Panc1 (cell line): ENCODE measurements around the gene ZFP1. TPM values are rescaled to one million over a fixed set of nuclear protein-coding genes. Genes with fewer than 3 reads are reported as not detected.

Source experiments
- ATAC-seq: fragments of 200-7000 bp; cut with Tn5 transposase; 2 replicates; pipeline ENCODE4 v1.9.1; 2020; ENCODE audit warnings: mild to moderate bottlenecking, moderate library complexity
- BruUV-seq: library from RNA; stranded (reverse); fragments of 400-500 nt; replicated peaks from 2 replicates; lab custom pipeline; 2021; lab: Mats Ljungman, UMichigan
- CTCF ChIA-PET: fragments of 300-600 bp; sonication (Branson Sonifier 250); formaldehyde crosslinking; loops from one replicate; lab custom pipeline; 2022; ENCODE audit warnings: antibody characterized with exemption; lab: Charles Lee
- POLR2A ChIA-PET: fragments of 300-600 bp; sonication (Branson Sonifier 250); formaldehyde crosslinking; loops from one replicate; lab custom pipeline; 2022; ENCODE audit warnings: antibody characterized with exemption; lab: Charles Lee
- DNase-seq: peaks from one replicate; pipeline ENCODE4 v3.0.0-alpha.2; 2010; ENCODE audit warnings: low read depth, low spot score
- H3K27ac ChIP-seq: 2 replicates; pipeline ENCODE4 v1.5.1; 2011; ENCODE audit warnings: mild to moderate bottlenecking, low read length, inconsistent platforms
- H3K27me3 ChIP-seq: fragments of 200-500 bp; sonication (Bioruptor generic); 2 replicates; pipeline ENCODE4 v1.6.0; 2014; ENCODE audit warnings: low read length, inconsistent platforms; ENCODE audit not compliant: control insufficient read depth, insufficient read depth
- H3K36me3 ChIP-seq: fragments of 200-500 bp; sonication (Bioruptor generic); 2 replicates; pipeline ENCODE4 v1.5.1; 2014; ENCODE audit warnings: inconsistent platforms, mild to moderate bottlenecking, low read length, moderate library complexity; ENCODE audit not compliant: control insufficient read depth, insufficient read depth
- H3K4me1 ChIP-seq: 2 replicates; pipeline ENCODE4 v1.5.1; 2011; ENCODE audit warnings: inconsistent platforms, mild to moderate bottlenecking, low read length, moderate library complexity; ENCODE audit not compliant: control insufficient read depth, insufficient read depth
- H3K4me3 ChIP-seq, 2 experiments: 2 replicates each; pipeline ENCODE4 v1.5.1; 2011 to 2012; ENCODE audit warnings: low read depth in 2 of 2, low read length in 2 of 2, mild to moderate bottlenecking in 2 of 2, inconsistent platforms in 1 of 2, moderate library complexity in 1 of 2
- H3K9me3 ChIP-seq: fragments of 200-500 bp; sonication (Bioruptor generic); 2 replicates; pipeline ENCODE4 v1.5.1; 2014; ENCODE audit warnings: low read depth, mild to moderate bottlenecking, inconsistent platforms, low read length, moderate library complexity; ENCODE audit not compliant: control insufficient read depth, insufficient read depth
- CTCF ChIP-seq: fragments of 450-650 bp; IDR thresholded peaks from 2 replicates; pipeline ENCODE4 v1.5.1; 2017; ENCODE audit warnings: mild to moderate bottlenecking
- POLR2AphosphoS5 ChIP-seq: IDR thresholded peaks from 2 replicates; pipeline ENCODE4 v1.6.1; 2012; ENCODE audit warnings: mild to moderate bottlenecking, low read depth, low read length, moderate library complexity
- REST ChIP-seq, 2 experiments: IDR thresholded peaks; 2 replicates each; pipeline ENCODE4 v1.6.1; 2011 to 2012; ENCODE audit warnings: low read depth in 2 of 2, control low read depth in 1 of 2, low read length in 1 of 2, mild to moderate bottlenecking in 1 of 2, moderate library complexity in 1 of 2; ENCODE audit not compliant: insufficient read depth in 1 of 2
- SIN3A ChIP-seq: IDR thresholded peaks from 2 replicates; pipeline ENCODE4 v1.6.1; 2012; ENCODE audit warnings: low read depth, mild to moderate bottlenecking, low read length, moderate library complexity, borderline replicate concordance; ENCODE audit not compliant: insufficient read depth
- TCF7L2 ChIP-seq: IDR thresholded peaks from 2 replicates; pipeline ENCODE4 v1.6.1; 2011; ENCODE audit warnings: mild to moderate bottlenecking, low read depth, low read length, inconsistent platforms
- in situ Hi-C: cut with HindIII; loops from 2 replicates; pipeline ENCODE4 v1.10.0; 2016; ENCODE audit warnings: low sequenced_read_pairs, low pct_unique_long_range_greater_than_20kb
- intact Hi-C: fragments of 100-400 bp; cut with micrococcal nuclease; formaldehyde crosslinking; loops from one replicate; pipeline ENCODE4 v1.10.0; 2022; ENCODE audit not compliant: unreplicated experiment
- total RNA-seq: library from RNA; stranded (reverse); gene quantifications from one replicate; pipeline ENCODE4 v1.2.1, GENCODE V29; 2021; ENCODE audit not compliant: unreplicated experiment

ZFP1 gene
- total RNA-seq, 1 experiment from 2014 or later: 10.0 TPM

GRCh38 chr16:75118943-75119539, 29.3 kb upstream of the ZFP1 start:
- no peaks in the 10 kb centered on the region for H3K27me3 ChIP-seq
- ATAC-seq (no peak), DNase-seq (no peak)
- intact Hi-C loops: loop anchor here (10.0 kb wide), 1 partner anchor 304 kb away; no protein-coding TSS in a partner anchor
- H3K4me1 ChIP-seq: no peaks in the 10 kb centered on the region; the same call in 1 of the 2 replicates
- no peak overlapping the region for H3K4me3 ChIP-seq
- TF ChIP-seq SIN3A: no peak
- CTCF ChIA-PET: no interaction called here
- no peaks in the 10 kb centered on the region for H3K36me3 ChIP-seq
- in situ Hi-C loops: no loop called here
- H3K9me3 ChIP-seq: peaks cover 4% of the 10 kb centered on the region; the same call in 1 of the 2 replicates
- no TSS peak for BruUV-seq
- POLR2A ChIA-PET: no interaction called here
- no peak overlapping the region for H3K27ac ChIP-seq

GRCh38 chr16:75120253-75120652, 28.1 kb upstream of the ZFP1 start:
- Histone ChIP-seq H3K4me3 (no peak overlapping the region), H3K36me3 (no peaks in the 10 kb centered on the region), H3K27me3 (no peaks in the 10 kb centered on the region), H3K4me1 (no peaks in the 10 kb centered on the region; the same call in 1 of the 2 replicates), H3K27ac (no peak overlapping the region), H3K9me3 (peaks cover 4% of the 10 kb centered on the region; the same call in 1 of the 2 replicates)
- no peak for TF ChIP-seq CTCF
- TF ChIP-seq POLR2AphosphoS5: no peak
- TF ChIP-seq TCF7L2: no peak
- BruUV-seq: no TSS peak
- ChIA-PET POLR2A (no interaction called here), CTCF (interaction anchor here (0.7 kb wide), 1 partner anchor 79 kb away, joined by 3 read pairs; no protein-coding TSS in a partner anchor)
- ATAC-seq (no peak), DNase-seq (no peak)
- intact Hi-C loops: no loop called here
- in situ Hi-C loops: no loop called here

- TF ChIP-seq SIN3A (no peak), POLR2AphosphoS5 (no peak), REST (IDR thresholded peaks at IDR 0.05; ENCODE audit: insufficient read depth in 1 of 2, low read depth in 2 of 2, low read length in 1 of 2) (no peak), CTCF (no peak), TCF7L2 (no peak)
- ChIA-PET CTCF (no interaction called here), POLR2A (no interaction called here)
- Histone ChIP-seq H3K9me3 (peaks cover 4% of the 10 kb centered on the region; the same call in 1 of the 2 replicates), H3K36me3 (no peaks in the 10 kb centered on the region), H3K4me3 (no peak overlapping the region), H3K27ac (no peak overlapping the region), H3K4me1 (no peaks in the 10 kb centered on the region), H3K27me3 (no peaks in the 10 kb centered on the region)
- no peak for DNase-seq
- in situ Hi-C loops (no loop called here), intact Hi-C loops (no loop called here)
- no TSS peak for BruUV-seq
- no peak for ATAC-seq
Measured at GRCh38 chr16:75121949-75122568, 26.3 kb upstream of the ZFP1 start.
